K562 (cell line): ENCODE results near the gene ZG16B. TPM values are rescaled to one million over a fixed set of nuclear protein-coding genes. Genes with fewer than 3 reads are reported as not detected.

Experiments
- ARID3A ChIP-seq: IDR thresholded peaks from 2 replicates; pipeline ENCODE4 v1.6.1; 2012; ENCODE audit warnings: low read depth, low read length, improper control_type of control experiment, borderline replicate concordance
- CBFA2T2 ChIP-seq: fragments of 450-650 bp; conservative IDR thresholded peaks from 2 replicates; pipeline ENCODE4 v1.6.1; 2017; ENCODE audit warnings: mild to moderate bottlenecking
- CUX1 ChIP-seq: fragments of 200-800 bp; sonication (Bioruptor generic); IDR thresholded peaks from 2 replicates; pipeline ENCODE4 v1.6.1; 2016; ENCODE audit warnings: missing genetic modification characterization, missing compliant biosample characterization
- CXXC5 ChIP-seq: fragments of 250-450 bp; sonication (Bioruptor Pico); IDR thresholded peaks from 2 replicates; pipeline ENCODE4 v1.8.0; 2022; ENCODE audit warnings: inconsistent platforms, mild to moderate bottlenecking, moderate library complexity
- FOXK1 ChIP-seq: sonication (generic); formaldehyde crosslinking; IDR thresholded peaks from 2 replicates; pipeline ENCODE4 v1.8.0; 2022; ENCODE audit warnings: missing genetic modification reagents, mild to moderate bottlenecking, borderline replicate concordance
- FOXO4 ChIP-seq: fragments of 450-650 bp; formaldehyde crosslinking; IDR thresholded peaks from 2 replicates; pipeline ENCODE4 v1.4.0; 2020; ENCODE audit warnings: mild to moderate bottlenecking, moderate library complexity
- HDGF ChIP-seq: fragments of 450-650 bp; IDR thresholded peaks from 2 replicates; pipeline ENCODE4 v1.6.1; 2016
- HMGXB4 ChIP-seq: sonication (generic); formaldehyde crosslinking; IDR thresholded peaks from 2 replicates; pipeline ENCODE4 v1.8.1; 2023; ENCODE audit warnings: mild to moderate bottlenecking, missing genetic modification reagents
- ILK ChIP-seq: fragments of 450-650 bp; IDR thresholded peaks from 2 replicates; pipeline ENCODE4 v1.6.1; 2016; ENCODE audit warnings: missing genetic modification characterization, low read depth, mild to moderate bottlenecking, missing compliant biosample characterization, moderate library complexity, borderline replicate concordance
- NUFIP1 ChIP-seq: fragments of 450-650 bp; IDR thresholded peaks from 2 replicates; pipeline ENCODE4 v1.6.1; 2018; ENCODE audit not compliant: partially characterized antibody
- PPARD ChIP-seq: fragments of 250-450 bp; sonication (Bioruptor Pico); IDR thresholded peaks from 2 replicates; pipeline ENCODE4 v1.8.0; 2022; ENCODE audit warnings: inconsistent platforms, mild to moderate bottlenecking, moderate library complexity
- SRSF9 ChIP-seq: fragments of 200-400 bp; formaldehyde crosslinking; IDR thresholded peaks from 2 replicates; pipeline ENCODE4 v1.6.1; 2017; ENCODE audit warnings: low read depth, low read length, borderline replicate concordance
- ZBTB33 ChIP-seq: sonication (generic); formaldehyde crosslinking; IDR thresholded peaks from 2 replicates; pipeline ENCODE4 v1.8.1; 2023; ENCODE audit warnings: mild to moderate bottlenecking, missing genetic modification reagents
- ZNF699 ChIP-seq: fragments of 250-450 bp; sonication (Bioruptor Pico); IDR thresholded peaks from 2 replicates; pipeline ENCODE4 v1.8.0; 2021; ENCODE audit warnings: mild to moderate bottlenecking, moderate library complexity; ENCODE audit not compliant: insufficient replicate concordance
- polyA plus RNA-seq, 8 experiments: library from polyadenylated mRNA; depleted of rRNA in 4 of 8; stranded (reverse) in 5 of 8; unstranded in 3 of 8; fragments of >200 nt; fragmentation: Nextera tagmentation in 2 of 8; fragmentation: Illumina TruSeq in 1 of 8; extraction: Ambion mirVana in 2 of 8; extraction: Trizol in 1 of 8; gene quantifications; 2 replicates each; pipeline versions ENCODE4 v1.2.1 to v1.2.3, GENCODE V29; 2011 to 2014; ENCODE audit warnings: inconsistent platforms in 1 of 8, missing spikeins in 1 of 8
- total RNA-seq, 7 experiments: library from RNA; depleted of rRNA in 6 of 7; stranded (reverse); fragments of >200 nt in 6 of 7; fragmentation: Illumina TruSeq in 2 of 7; extraction: Trizol in 2 of 7; gene quantifications; 2 replicates each; pipeline versions ENCODE4 v1.2.1 to v1.2.3, GENCODE V29; 2011 to 2021; ENCODE audit warnings: low replicate concordance in 1 of 7

ZG16B gene
- total and polyA plus RNA-seq, 9 of the 15 experiments (the other 6 are each of a cell fraction or from before 2014, with no cell fraction given), result 0.25 to 0.43 (median 0.34) TPM; not detected in 5

- TF ChIP-seq CUX1 (CRISPR knock-in tag) (peak; percentile 78), ZNF699 (CRISPR knock-in tag) (no peak), SRSF9 (no peak), CXXC5 (CRISPR knock-in tag) (peak; percentile 85), FOXK1 (peak; percentile 33; the same call in 1 of the 2 replicates), HMGXB4 (CRISPR knock-in tag) (no peak), HDGF (no peak), CBFA2T2 (no peak; the same call in 1 of the 2 replicates), ARID3A (no peak), FOXO4 (CRISPR knock-in tag) (no peak), ILK (tag) (no peak), ZBTB33 (0 out of 2 replicates have a peak, but pooled peaks have one; percentile 65), PPARD (CRISPR knock-in tag) (no peak), NUFIP1 (no peak)
Measured at GRCh38 chr16:2867987-2868789, 38.1 kb downstream of the ZG16B start (continued).
